ENCODE measurements around the gene TUFT1.

- no peak for TF ChIP-seq CTCF (IDR thresholded peaks at IDR 0.05)
- no peak for TF ChIP-seq POLR2AphosphoS5 (IDR thresholded peaks at IDR 0.05)
- no peak for TF ChIP-seq POLR2A (IDR thresholded peaks at IDR 0.05)
These were observed 27.1 kb upstream of the TUFT1 start for GRCh38 chr1:151512801-151513625.
